ENCODE data around the gene HSPA1B.
A peak's percentile ranks its signal among the peaks of the same experiment; 100 is the strongest.
"Not testable (repeated sequence)": the region's sequence is repeated elsewhere in the genome, so short reads cannot be mapped to it uniquely, and the experiment has no call there.

Gene HSPA1B

GRCh38 chr6:31850765-31851484, 23.4 kb downstream of the HSPA1B start:
- peaks cover 7% of the 10 kb centered on the region for H3K9me3 Mint-ChIP-seq
- no peak overlapping the region for H3K27ac Mint-ChIP-seq
- DNase-seq (ENCODE audit: low spot score): no peak
- H3K4me3 Mint-ChIP-seq: no peak overlapping the region
- H3K27me3 Mint-ChIP-seq (ENCODE audit: low read depth): no peaks in the 10 kb centered on the region
- peaks cover 4% of the 10 kb centered on the region for H3K36me3 Mint-ChIP-seq (ENCODE audit: low read depth)
- H3K4me1 Mint-ChIP-seq (ENCODE audit: low read depth): no peaks in the 10 kb centered on the region

GRCh38 chr6:31851485-31851832, 23.9 kb downstream of the HSPA1B start:
- Mint-ChIP-seq H3K36me3 (ENCODE audit: low read depth) (peaks cover 4% of the 10 kb centered on the region), H3K4me1 (ENCODE audit: low read depth) (no peaks in the 10 kb centered on the region), H3K9me3 (peaks cover 7% of the 10 kb centered on the region), H3K4me3 (no peak overlapping the region), H3K27ac (no peak overlapping the region), H3K27me3 (ENCODE audit: low read depth) (no peaks in the 10 kb centered on the region)
- DNase-seq (ENCODE audit: low spot score): no peak

- H3K9me3 Mint-ChIP-seq; H3K4me1 Mint-ChIP-seq (ENCODE audit: low read depth); H3K27ac Mint-ChIP-seq; H3K36me3 Mint-ChIP-seq (ENCODE audit: low read depth); DNase-seq (ENCODE audit: low spot score); H3K4me3 Mint-ChIP-seq; H3K27me3 Mint-ChIP-seq (ENCODE audit: low read depth): not testable (repeated sequence)
Observed at GRCh38 chr6:31851980-31852718, 24.6 kb downstream of the HSPA1B start.

- H3K4me1 Mint-ChIP-seq (ENCODE audit: low read depth): peaks cover 11% of the 10 kb centered on the region
- H3K9me3 Mint-ChIP-seq; H3K27ac Mint-ChIP-seq; H3K27me3 Mint-ChIP-seq (ENCODE audit: low read depth); H3K36me3 Mint-ChIP-seq (ENCODE audit: low read depth); DNase-seq (ENCODE audit: low spot score); H3K4me3 Mint-ChIP-seq: not testable (repeated sequence)
Observed at GRCh38 chr6:31857774-31858173, 30.2 kb downstream of the HSPA1B start.

- H3K4me3 Mint-ChIP-seq: no peak overlapping the region
- peaks cover 7% of the 10 kb centered on the region for H3K36me3 Mint-ChIP-seq (ENCODE audit: low read depth)
- no peak overlapping the region for H3K27ac Mint-ChIP-seq
- peaks cover 13% of the 10 kb centered on the region for H3K4me1 Mint-ChIP-seq (ENCODE audit: low read depth)
- no peak for DNase-seq (ENCODE audit: low spot score)
- no peaks in the 10 kb centered on the region for H3K27me3 Mint-ChIP-seq (ENCODE audit: low read depth)
- H3K9me3 Mint-ChIP-seq: no peaks in the 10 kb centered on the region
Observed at GRCh38 chr6:31858707-31859106, 31.2 kb downstream of the HSPA1B start.

GRCh38 chr6:31859923-31860322, 32.4 kb downstream of the HSPA1B start:
- Mint-ChIP-seq H3K4me1 (ENCODE audit: low read depth) (peaks cover 17% of the 10 kb centered on the region), H3K27me3 (ENCODE audit: low read depth) (no peaks in the 10 kb centered on the region), H3K36me3 (ENCODE audit: low read depth) (peaks cover 7% of the 10 kb centered on the region), H3K9me3 (no peaks in the 10 kb centered on the region), H3K4me3 (no peak overlapping the region), H3K27ac (no peak overlapping the region)
- no peak for DNase-seq (ENCODE audit: low spot score)

- H3K36me3 Mint-ChIP-seq (ENCODE audit: low read depth): peaks cover 7% of the 10 kb centered on the region
- no peak overlapping the region for H3K4me3 Mint-ChIP-seq
- H3K27ac Mint-ChIP-seq: no peak overlapping the region
- no peak for DNase-seq (ENCODE audit: low spot score)
- peaks cover 19% of the 10 kb centered on the region for H3K4me1 Mint-ChIP-seq (ENCODE audit: low read depth)
- no peaks in the 10 kb centered on the region for H3K9me3 Mint-ChIP-seq
- H3K27me3 Mint-ChIP-seq (ENCODE audit: low read depth): no peaks in the 10 kb centered on the region
Observed at GRCh38 chr6:31860349-31860748, 32.8 kb downstream of the HSPA1B start.

GRCh38 chr6:31861150-31861549, 33.6 kb downstream of the HSPA1B start:
- peak overlapping the region; percentile 99 for H3K4me3 Mint-ChIP-seq
- H3K36me3 Mint-ChIP-seq (ENCODE audit: low read depth): peaks cover 7% of the 10 kb centered on the region
- H3K27ac Mint-ChIP-seq: no peak overlapping the region

GRCh38 chr6:31861919-31862343, 34.4 kb downstream of the HSPA1B start:
- H3K27me3 Mint-ChIP-seq (ENCODE audit: low read depth): no peaks in the 10 kb centered on the region
- H3K36me3 Mint-ChIP-seq (ENCODE audit: low read depth): peaks cover 7% of the 10 kb centered on the region
- H3K9me3 Mint-ChIP-seq: no peaks in the 10 kb centered on the region
- H3K27ac Mint-ChIP-seq: peak overlapping the region; percentile 91
- DNase-seq (ENCODE audit: low spot score): no peak
- peak overlapping the region; percentile 99 for H3K4me3 Mint-ChIP-seq
- peaks cover 19% of the 10 kb centered on the region for H3K4me1 Mint-ChIP-seq (ENCODE audit: low read depth)

More at GRCh38 chr6:31861150-31861549, 33.6 kb downstream of the HSPA1B start:
- no peaks in the 10 kb centered on the region for H3K9me3 Mint-ChIP-seq
- no peak for DNase-seq (ENCODE audit: low spot score)
- H3K27me3 Mint-ChIP-seq (ENCODE audit: low read depth): no peaks in the 10 kb centered on the region
- H3K4me1 Mint-ChIP-seq (ENCODE audit: low read depth): peaks cover 19% of the 10 kb centered on the region

GRCh38 chr6:31862344-31863235, 35.1 kb downstream of the HSPA1B start, which contains the start of gene NEU1:
NEU1 (minus strand) TSS chr6:31862821; CDS start chr6:31862776, 45 bp downstream.
- Mint-ChIP-seq H3K27me3 (ENCODE audit: low read depth) (no peaks in the 10 kb centered on the region), H3K36me3 (ENCODE audit: low read depth) (peaks cover 7% of the 10 kb centered on the region), H3K27ac (peak within 1 kb of the TSS; percentile 91), H3K4me3 (peak within 1 kb of the TSS; percentile 99), H3K9me3 (no peaks in the 10 kb centered on the region), H3K4me1 (ENCODE audit: low read depth) (peaks cover 19% of the 10 kb centered on the region)
- peak; percentile 99 for DNase-seq (ENCODE audit: low spot score)

- Mint-ChIP-seq H3K4me1 (ENCODE audit: low read depth) (peaks cover 19% of the 10 kb centered on the region), H3K4me3 (peak overlapping the region; percentile 99), H3K27ac (peak overlapping the region; percentile 91)
- H3K27me3 Mint-ChIP-seq (ENCODE audit: low read depth); H3K9me3 Mint-ChIP-seq; H3K36me3 Mint-ChIP-seq (ENCODE audit: low read depth); DNase-seq (ENCODE audit: low spot score): not testable (repeated sequence)
Observed at GRCh38 chr6:31864123-31864562, 36.6 kb downstream of the HSPA1B start.

- peak overlapping the region; percentile 34 for H3K4me3 Mint-ChIP-seq
- H3K27ac Mint-ChIP-seq: no peak overlapping the region
Observed at GRCh38 chr6:31864818-31865204, 37.3 kb downstream of the HSPA1B start.

GRCh38 chr6:31865205-31866118, 37.9 kb downstream of the HSPA1B start:
- Mint-ChIP-seq H3K4me3 (peak overlapping the region; percentile 34), H3K36me3 (ENCODE audit: low read depth) (peaks cover 2% of the 10 kb centered on the region), H3K4me1 (ENCODE audit: low read depth) (peaks cover 19% of the 10 kb centered on the region), H3K27ac (no peak overlapping the region), H3K9me3 (no peaks in the 10 kb centered on the region), H3K27me3 (ENCODE audit: low read depth) (no peaks in the 10 kb centered on the region)
- DNase-seq (ENCODE audit: low spot score): no peak

More at GRCh38 chr6:31864818-31865204, 37.3 kb downstream of the HSPA1B start:
- Mint-ChIP-seq H3K9me3 (no peaks in the 10 kb centered on the region), H3K4me1 (ENCODE audit: low read depth) (peaks cover 19% of the 10 kb centered on the region), H3K36me3 (ENCODE audit: low read depth) (peaks cover 5% of the 10 kb centered on the region), H3K27me3 (ENCODE audit: low read depth) (no peaks in the 10 kb centered on the region)
- DNase-seq (ENCODE audit: low spot score): no peak
